GM15510 (cell line): Measurements from ENCODE around the gene CSNK2A1.

ENCODE experiments used
- POLR2A ChIP-seq: IDR thresholded peaks from 3 replicates; pipeline ENCODE4 v1.6.1; 2011; ENCODE audit warnings: borderline replicate concordance; ENCODE audit not compliant: insufficient read length; ENCODE audit errors: extremely low read depth

Gene CSNK2A1

DNA sequence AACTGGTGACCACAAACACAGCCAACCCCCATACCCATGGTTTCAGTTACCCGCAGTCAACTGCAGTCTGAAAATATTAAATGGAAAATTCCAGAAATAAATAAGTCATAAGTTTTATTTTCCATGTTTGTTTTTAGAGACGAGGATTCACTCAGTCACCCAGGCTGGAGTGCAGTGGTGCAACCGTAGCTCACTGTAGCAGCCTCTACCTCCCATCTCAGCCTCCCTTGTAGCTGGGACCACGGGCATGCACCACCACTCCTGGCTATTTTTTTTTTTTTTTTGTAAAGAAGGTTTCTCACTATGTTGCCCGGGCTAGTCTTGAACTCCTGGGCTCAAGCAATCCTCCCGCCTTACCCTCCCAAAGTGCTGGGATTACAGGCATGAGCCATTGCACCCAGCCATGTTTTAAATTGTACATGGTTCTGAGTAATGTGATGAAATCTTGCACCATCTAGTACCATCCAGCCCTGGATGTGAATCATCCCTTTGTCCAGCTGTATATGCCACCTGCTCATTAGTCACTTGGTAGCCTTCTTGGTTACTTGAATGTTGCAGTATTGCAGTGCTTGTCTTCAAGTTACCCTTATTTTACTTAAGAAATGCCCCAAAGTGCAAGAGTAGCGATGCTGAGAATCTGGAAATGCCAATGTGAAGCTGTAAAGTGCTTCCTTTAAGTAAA, 14.5 kb downstream of the CSNK2A1 start:
- no peak for TF ChIP-seq POLR2A

DNA sequence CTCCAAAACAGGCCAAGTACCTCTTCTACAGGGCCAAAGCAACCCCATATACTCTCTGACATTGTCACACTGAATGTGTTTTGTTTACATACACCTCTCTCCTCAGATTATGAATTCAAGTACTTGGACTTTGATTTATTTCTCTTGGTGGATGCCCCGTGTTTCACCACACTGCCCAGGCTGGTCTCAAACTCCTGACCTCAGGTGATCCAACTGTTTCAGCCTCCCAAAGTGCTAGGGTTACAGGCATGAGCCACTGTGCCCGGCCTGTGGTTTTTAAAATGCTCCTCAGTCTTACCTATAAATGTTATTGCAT, 16.1 kb downstream of the CSNK2A1 start:
- no peak for TF ChIP-seq POLR2A

DNA sequence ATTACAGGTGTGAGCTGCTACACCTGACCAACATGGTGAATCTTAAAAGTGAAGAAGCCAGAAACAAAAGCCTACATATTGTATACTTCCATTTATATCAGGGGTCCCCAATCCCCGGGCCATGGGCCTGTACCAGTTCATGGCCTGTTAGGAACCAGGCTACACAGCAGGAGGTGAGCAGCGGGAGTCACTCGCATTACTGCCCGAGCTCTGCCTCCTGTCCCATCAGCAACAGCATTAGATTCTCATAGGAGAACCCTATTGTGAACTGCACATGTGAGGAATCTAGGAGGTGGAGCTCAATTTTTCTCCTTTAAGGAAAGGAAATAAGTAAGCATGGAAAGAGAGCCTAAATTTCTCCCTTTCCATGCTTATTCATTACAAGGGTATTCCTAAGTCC, 21.7 kb downstream of the CSNK2A1 start:
- TF ChIP-seq POLR2A, result no peak

GRCh38 chr20:519999-520398, 23.6 kb downstream of the CSNK2A1 start:
- TF ChIP-seq POLR2A, result no peak

DNA sequence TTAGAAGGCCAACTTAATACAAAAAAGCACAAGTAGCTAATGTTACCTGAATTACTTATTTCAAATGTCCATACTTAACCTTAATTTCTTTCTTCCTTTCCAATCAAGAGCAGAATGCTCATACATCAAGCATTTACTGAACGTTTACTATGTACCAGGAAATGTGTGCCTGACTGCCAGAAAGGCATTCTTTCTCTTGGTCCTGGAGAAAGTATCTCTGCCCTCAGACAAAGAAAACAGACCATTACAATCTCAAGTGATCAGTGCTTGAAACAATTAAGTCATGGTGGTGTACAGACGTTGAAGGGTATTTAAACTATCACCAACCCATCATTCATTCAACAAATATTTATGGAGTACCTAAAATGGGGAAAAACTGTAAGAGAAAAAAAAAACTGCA, 26.4 kb downstream of the CSNK2A1 start:
- TF ChIP-seq POLR2A, result no peak

- no peak for TF ChIP-seq POLR2A
Observed at GRCh38 chr20:516799-517198, 26.8 kb downstream of the CSNK2A1 start.

- no peak for TF ChIP-seq POLR2A
Observed at GRCh38 chr20:515696-516095, 27.9 kb downstream of the CSNK2A1 start.

DNA sequence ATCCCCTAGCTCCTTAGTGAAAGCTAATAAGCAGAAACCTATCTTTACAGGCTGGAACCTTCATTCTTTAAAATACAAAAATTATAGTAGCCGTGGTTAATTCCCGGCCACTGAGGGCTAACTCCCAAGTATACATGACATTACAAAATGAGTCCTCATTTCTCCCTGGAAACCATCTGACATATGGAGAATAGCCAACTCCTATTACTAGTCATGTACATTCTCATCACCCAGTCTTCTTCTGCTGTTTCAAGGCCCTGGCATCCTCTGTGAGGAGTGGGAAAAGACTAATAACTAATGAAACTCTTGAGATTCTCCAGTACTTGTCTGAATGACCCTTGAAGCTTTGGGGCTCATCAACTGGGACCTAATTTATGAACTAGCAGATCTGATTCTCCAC, 30.2 kb downstream of the CSNK2A1 start:
- no peak for TF ChIP-seq POLR2A

DNA sequence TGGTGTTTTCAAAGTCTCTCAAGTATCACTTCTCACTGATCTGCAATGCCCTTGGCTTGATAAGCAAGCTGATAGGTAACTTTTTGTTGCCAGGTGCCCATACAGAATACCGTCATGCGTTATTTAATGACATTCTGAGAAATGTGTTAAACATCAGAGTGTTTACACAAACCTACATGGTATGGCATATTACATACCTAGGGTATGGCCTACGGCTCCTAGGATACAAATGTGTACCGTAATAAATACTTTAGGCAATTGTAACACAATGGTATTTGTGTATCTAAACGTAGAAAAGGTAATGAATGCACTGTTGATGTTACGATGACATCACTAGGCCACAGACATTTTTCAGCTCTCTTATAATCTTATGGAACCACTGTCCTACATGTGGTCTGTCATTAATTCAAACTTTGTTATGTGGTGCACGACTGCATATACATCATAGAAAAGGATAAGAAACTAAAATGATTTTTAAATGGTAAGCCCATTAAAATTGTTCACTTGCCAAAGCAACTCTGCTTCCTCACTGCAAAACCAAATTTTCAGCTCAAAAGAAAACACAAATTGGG, 35.7 kb downstream of the CSNK2A1 start:
- TF ChIP-seq POLR2A, result no peak

- no peak for TF ChIP-seq POLR2A
Observed at GRCh38 chr20:507006-507758, 36.4 kb downstream of the CSNK2A1 start.

- no peak for TF ChIP-seq POLR2A
Observed at GRCh38 chr20:504632-505075, 38.9 kb downstream of the CSNK2A1 start.

GRCh38 chr20:503048-503737, 40.4 kb downstream of the CSNK2A1 start:
- no peak for TF ChIP-seq POLR2A

- no peak for TF ChIP-seq POLR2A
Observed at GRCh38 chr20:497979-498378, 45.6 kb downstream of the CSNK2A1 start.

- TF ChIP-seq POLR2A, result no peak
Observed at GRCh38 chr20:496126-496696, 47.4 kb downstream of the CSNK2A1 start.

DNA sequence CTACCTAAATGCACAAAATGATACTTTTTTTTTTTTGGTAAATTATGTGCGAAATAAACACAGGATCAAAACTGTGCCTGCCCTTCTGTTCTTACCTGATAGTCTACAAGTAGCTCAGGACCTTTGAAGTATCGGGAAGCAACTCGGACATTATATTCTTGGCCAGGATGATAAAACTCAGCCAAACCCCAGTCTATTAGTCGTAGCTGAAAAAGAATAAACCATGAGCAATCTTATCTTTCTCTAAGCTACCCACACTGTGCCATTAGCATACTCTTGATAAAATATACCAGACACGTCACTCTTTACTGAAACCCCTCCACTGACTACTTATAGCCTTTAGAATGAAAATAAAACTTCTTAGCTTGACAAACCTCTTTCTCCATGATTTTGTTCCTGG, 51.4 kb downstream of the CSNK2A1 start:
- no peak for TF ChIP-seq POLR2A
